GM12892 (cell line): ENCODE measurements around the gene BTBD10.

Source experiments
- POLR2A ChIP-seq: IDR thresholded peaks from 2 replicates; pipeline ENCODE4 v1.6.1; 2011; ENCODE audit warnings: low read depth, low read length, control low read depth
- POLR2AphosphoS5 ChIP-seq: IDR thresholded peaks from 2 replicates; pipeline ENCODE4 v1.6.1; 2011; ENCODE audit warnings: low read depth, low read length, control low read depth

- TF ChIP-seq POLR2A = no peak
- TF ChIP-seq POLR2AphosphoS5 = no peak
Observed at GRCh38 chr11:13362596-13363109, 100.4 kb downstream of the BTBD10 start.
